GM10248 (cell line): Measurements from ENCODE around the gene DISC1.

Source experiments
- CTCF ChIA-PET: fragments of 300-600 bp; sonication (Branson Sonifier 250); formaldehyde crosslinking; extraction: SDS; loops from one replicate; lab custom pipeline; 2021; ENCODE audit warnings: antibody characterized with exemption; lab: Yijun Ruan, JAX
- POLR2A ChIA-PET: fragments of 350-650 bp; sonication (Branson Sonifier 250); formaldehyde crosslinking; extraction: SDS; loops from one replicate; lab custom pipeline; 2020; ENCODE audit warnings: antibody characterized with exemption; lab: Yijun Ruan, JAX
- DNase-seq: peaks from one replicate; pipeline ENCODE4 v3.0.0; 2012; ENCODE audit errors: extremely low spot score
- TF ChIP-seq, protein P1 (sequence below): IDR thresholded peaks from 2 replicates; pipeline ENCODE4 v1.5.1; 2012; ENCODE audit warnings: mild to moderate bottlenecking, low read depth; ENCODE audit errors: extremely low read depth, missing control alignments, control extremely low read depth

The DISC1 gene

DNA sequence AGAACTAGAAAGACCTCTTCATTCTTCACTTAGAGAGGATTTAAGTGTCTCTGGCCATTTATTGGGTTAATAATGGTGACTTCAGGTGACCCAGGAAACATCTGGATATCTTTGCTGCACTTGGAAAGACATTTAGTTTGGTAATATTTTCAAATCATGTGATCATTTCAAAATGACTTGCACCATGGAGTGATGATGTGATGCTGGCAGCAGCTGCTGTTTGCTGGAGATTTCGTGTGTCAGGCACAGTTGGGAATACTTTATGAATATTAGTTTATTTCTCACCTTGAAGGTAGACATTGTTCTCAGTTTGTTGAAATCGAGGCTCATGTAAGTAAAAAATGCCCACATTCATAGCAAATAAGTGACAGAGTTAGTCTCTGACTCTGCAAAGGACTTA is 236.0 kb downstream of the DISC1 start:
- TF ChIP-seq, protein P1, sequence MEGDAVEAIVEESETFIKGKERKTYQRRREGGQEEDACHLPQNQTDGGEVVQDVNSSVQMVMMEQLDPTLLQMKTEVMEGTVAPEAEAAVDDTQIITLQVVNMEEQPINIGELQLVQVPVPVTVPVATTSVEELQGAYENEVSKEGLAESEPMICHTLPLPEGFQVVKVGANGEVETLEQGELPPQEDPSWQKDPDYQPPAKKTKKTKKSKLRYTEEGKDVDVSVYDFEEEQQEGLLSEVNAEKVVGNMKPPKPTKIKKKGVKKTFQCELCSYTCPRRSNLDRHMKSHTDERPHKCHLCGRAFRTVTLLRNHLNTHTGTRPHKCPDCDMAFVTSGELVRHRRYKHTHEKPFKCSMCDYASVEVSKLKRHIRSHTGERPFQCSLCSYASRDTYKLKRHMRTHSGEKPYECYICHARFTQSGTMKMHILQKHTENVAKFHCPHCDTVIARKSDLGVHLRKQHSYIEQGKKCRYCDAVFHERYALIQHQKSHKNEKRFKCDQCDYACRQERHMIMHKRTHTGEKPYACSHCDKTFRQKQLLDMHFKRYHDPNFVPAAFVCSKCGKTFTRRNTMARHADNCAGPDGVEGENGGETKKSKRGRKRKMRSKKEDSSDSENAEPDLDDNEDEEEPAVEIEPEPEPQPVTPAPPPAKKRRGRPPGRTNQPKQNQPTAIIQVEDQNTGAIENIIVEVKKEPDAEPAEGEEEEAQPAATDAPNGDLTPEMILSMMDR, result no peak
- ChIA-PET POLR2A (no interaction called here), CTCF (no interaction called here)
- DNase-seq, result no peak

GRCh38 chr1:231865331-231865730 is 238.7 kb downstream of the DISC1 start:
- TF ChIP-seq, protein P1, result no peak
- ChIA-PET POLR2A (no interaction called here), CTCF (interaction anchor here (0.9 to 3.2 kb wide), 3 partner anchors 9 to 109 kb away, joined by 3 to 15 read pairs (median 4); no protein-coding TSS in a partner anchor)
- DNase-seq, result no peak

DNA sequence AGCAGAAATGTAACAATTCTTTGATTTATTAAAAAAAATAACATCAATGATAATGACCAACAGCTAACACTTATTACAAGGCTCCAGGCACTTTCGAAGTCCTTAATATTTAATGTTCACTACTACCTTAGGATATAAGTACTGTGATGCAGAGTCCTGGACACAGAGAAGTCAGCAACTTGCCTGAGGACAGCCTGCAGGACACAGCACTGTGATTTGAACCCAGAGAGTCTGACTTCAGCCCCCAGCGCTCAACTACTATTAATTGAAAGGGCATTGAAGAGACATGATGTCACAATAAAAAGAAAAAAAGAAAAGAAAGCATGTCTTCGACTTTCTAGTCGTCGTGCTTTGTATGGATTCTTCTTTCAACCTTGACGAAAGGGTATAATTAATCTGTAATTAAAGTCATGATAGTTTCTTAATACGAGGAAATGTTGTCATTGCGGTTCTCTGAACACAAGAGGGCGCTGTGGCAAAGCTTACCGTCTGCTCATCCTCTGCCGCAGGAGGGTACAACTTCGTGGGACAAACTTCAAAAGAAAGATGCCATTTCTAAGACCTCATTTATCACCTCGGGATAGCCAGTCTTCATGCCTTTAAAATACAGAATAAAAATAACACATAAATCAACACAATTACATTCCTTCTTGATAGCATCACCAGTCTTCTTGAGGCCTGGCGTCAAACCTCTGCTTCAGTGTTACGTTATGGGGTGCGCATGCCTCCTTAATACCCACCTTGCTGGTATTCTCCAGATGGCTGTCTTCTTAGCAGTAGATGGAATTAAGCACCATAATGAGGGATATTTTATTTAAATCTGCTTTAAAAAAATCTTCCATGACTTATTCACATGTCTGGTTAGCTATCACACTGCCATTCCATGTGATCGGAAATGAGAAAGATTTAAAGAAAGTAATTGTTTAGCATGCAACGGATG is 240.1 kb downstream of the DISC1 start:
- CTCF ChIA-PET, result interaction anchor here (0.9 to 3.2 kb wide), 16 partner anchors 10 to 1375 kb away, joined by 3 to 15 read pairs (median 3); no protein-coding TSS in a partner anchor
- DNase-seq, result peak; percentile 49
- TF ChIP-seq, protein P1, result peak; percentile 81
- POLR2A ChIA-PET, result no interaction called here

DNA sequence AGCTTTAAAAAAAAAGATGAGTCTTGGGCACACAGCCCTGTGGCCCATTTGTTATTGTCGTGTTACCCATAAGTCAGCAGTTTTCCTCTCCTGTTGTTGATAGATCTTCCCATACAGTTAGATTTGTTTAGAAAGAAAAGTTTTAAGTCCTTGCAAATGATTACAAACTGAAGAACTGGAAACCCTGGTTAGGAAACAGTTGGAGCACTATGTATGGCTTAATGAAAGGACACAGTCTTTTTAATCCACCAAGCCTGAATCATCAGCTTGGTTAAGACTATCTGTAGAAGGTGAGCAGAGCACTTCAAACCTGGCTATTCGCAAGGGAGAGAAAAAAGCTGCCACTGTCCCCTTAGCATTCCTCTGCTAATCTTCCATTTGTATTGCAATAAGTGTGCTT is 241.0 kb downstream of the DISC1 start:
- ChIA-PET CTCF (interaction anchor here (1.0 to 3.2 kb wide), 10 partner anchors 11 to 1158 kb away, joined by 3 to 15 read pairs (median 3); no protein-coding TSS in a partner anchor), POLR2A (no interaction called here)
- no peak for DNase-seq
- TF ChIP-seq, protein P1, result no peak

DNA sequence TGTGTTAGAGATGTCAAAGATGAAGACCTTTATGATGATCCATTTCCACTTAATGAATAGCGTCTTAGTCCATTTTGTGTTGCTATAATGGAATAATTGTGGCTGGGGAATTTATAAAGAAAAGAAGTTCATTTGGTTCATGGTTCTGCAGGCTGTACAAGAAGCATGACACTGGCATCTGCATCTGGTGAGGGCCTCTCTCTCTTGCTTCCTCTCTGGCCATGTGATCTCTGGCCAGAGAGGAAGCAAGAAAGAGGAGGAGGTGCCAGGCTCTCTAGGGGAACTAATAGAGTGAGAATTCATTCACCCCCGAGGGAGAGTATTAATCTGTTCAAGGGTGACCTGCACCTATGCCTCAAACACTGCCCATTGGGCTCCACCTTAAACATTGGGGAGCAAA is 242.8 kb downstream of the DISC1 start:
- POLR2A ChIA-PET, result no interaction called here
- TF ChIP-seq, protein P1, result no peak
- DNase-seq, result no peak
- CTCF ChIA-PET, result no interaction called here

GRCh38 chr1:231871471-231871870 is 244.9 kb downstream of the DISC1 start:
- ChIA-PET POLR2A (no interaction called here), CTCF (no interaction called here)
- TF ChIP-seq, protein P1, result no peak
- DNase-seq, result no peak
